NCI-H2171 (cell line): ENCODE results near the gene NECTIN3.

Experiments
- DNase-seq: peaks from one replicate; lab custom pipeline; 2025; lab: John Stamatoyannopoulos, UW

The NECTIN3 gene

DNA sequence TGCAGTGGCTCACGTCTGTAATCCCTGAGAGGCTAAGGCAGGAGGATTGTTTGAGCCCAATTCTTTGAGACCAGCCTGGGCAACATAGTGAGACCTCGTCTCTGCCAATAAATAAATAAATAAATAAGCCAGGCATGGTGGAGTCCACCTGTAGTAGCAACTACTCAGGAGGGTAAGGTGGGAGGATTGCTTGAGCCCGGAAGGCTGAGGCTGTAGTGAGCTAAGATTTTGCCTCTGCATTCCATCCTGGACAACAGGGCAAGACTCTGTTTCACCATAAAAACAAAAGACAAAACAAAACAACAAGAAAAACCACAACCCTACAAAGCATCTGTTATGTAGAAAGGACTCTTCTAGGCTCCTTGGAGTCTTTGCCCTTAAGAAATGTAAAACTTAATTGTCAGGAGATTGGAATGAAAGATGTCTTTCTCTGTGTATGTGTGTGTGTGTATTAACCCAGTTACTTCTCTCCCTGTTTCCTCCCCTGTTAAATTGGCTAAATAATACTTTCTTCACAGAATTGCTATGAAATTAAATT lies 9.5 kb downstream of the NECTIN3 start:
- DNase-seq, result no peak

DNA sequence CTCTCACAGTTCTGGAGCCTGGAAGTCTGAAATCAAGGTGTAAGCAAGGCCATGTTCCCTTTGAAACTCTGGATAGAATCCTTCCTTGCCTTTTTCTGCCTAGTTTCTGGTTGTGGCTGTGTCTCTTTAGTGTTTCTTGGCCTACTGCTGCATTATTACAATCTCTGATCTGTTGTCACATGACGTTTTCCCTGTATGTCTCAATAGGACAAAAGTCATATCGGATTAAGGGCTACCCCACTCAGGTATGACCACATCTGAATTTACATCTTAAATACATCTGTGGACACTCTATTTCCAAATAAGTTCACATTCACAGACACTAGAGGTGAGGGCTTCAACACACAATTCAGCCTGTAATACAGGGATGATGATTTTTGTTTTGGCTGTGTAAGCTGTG lies 13.3 kb downstream of the NECTIN3 start:
- no peak for DNase-seq

DNA sequence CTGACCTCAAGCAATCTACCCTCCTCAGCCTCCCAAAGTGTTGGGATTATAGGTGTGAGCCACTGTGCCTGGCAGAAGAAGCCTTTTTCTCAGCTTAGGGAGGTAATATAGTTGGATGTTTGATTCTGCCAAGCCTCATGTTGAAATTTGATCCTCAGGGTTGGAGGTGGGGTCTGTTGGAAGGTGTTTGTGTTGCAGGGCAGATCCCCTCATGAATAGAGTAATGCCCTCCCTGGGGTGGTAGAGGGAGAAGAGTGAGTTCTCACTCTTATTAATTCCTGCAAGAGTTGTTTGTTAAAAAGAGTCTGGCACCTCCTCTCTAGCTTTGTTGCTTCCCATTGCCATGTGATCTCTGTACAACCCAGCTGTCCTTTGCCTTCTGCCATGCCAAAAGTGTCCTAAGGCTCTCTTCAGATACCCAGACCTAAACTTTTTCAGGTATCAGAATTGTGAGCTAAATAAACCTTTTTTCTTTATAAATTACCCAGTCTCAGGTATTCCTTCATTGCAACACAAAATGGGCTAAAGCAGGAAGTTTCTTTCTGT lies 16.4 kb downstream of the NECTIN3 start:
- DNase-seq, result no peak

DNA sequence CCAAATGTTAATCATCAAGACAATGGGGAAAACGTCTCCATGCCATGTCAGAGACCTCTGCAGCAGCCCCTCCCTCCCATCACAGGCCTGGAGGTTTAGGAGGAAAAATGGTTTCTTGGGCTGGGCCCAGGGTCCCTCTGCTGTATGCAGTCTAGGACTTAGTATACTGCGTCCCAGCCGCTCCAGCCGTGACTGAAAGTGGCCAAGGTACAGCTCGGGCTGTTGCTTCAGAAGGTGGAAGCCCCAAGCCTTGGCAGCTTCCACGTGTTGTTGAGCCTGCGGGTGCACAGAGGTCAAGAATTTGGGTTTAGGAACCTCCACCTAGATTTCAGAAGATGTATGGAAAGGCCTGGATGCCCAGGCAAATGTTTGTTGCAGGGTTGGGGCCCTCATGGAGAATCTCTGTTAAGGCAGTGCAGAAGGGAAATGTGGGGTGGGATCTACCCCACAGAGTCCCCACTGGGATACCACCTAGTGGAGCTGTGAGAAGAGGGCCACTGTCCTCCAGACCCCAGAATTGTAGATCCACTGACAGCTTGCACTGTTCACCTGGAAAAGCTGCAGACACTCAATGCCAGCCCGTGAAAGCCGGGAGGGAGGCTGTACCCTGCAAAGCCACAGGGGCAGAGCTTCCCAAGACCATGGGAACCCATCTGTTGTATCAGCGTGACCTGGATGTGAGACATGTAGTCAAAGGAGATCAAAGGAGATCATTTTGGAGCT lies 25.0 kb downstream of the NECTIN3 start:
- no peak for DNase-seq

DNA sequence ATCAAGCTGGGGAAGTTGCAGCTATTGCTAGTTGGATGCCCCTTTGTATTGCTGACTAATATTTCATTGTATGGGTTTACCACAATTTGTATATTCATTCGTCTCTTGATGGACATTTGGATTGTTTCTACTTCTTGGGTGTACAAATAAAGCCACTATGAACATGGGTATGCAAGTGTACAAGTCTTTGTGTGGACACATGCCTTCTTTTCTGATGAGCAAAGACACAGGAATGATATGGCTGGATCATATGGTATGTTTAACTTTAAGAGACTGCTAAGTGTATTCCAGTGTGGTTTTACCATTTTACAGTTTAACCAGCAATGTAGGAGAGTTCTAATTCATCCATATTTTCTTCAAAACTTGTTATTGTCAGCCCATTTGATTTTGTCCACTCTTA lies 32.2 kb downstream of the NECTIN3 start:
- DNase-seq, result no peak

DNA sequence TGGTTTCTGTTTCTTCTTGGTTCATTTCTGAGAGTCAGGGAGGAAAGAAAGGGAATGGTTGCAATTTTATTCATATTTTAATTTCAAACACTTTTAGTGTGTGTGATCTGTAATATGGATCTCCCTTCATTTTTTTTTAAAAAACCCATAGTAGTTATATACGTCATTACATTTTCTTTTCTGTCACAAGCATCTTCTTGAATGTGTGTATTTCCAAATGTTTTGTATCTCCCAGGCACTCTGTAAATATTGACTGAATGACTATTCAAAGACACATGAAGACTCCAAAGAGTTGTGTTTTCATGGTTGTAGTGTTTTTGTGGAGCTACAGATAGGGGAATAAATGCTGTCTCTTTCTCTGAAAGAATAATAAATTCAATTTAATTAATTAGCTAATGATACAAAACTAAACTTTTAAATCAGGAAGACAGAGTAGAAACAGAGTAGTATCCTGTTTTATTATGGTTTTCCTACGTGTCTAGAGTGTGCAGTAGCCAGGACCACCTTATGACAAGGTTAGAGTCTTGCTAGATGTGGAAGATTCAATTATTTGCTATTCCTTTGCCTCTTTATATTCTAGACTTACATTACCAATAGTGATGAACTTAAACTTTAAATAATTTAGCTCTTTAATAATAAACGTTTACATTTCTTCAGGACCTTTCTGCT lies 35.5 kb downstream of the NECTIN3 start:
- no peak for DNase-seq

DNA sequence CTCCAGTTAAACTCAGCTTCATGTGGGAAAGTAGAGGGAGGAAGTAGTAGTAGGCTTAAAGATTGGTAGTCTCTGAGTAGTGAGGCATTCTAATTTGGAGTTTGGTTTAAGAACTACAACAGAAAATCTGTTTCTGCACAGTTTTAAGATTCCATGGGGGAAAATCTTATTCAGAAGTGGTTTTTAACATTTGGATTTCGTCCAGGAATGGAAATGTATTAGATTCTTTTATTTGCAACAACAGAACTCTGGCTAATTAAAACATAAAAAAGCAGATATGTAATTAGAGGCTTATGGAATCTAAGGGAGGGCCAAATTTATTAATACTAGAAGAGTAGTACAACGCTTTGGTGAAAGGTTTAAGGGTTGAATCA lies 36.0 kb downstream of the NECTIN3 start:
- DNase-seq, result no peak

DNA sequence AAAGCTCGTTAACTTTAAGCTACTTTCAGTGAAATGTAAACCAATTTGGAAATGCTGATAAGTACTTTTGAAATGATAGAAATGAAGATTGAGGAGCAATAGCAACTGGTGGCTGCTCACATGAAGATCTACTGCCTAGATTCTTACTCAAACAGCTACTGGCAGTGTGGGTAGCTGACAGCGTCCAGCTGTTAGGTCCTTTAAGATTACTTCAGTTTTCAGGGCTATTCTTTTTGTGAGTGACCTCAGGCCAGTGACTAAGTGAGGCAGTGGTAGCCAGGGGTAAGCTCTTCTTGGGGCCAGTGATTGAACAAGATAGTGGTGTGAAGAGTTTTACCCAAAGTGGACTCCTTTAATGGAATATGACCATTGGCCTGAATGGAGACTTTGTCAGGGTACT lies 41.3 kb downstream of the NECTIN3 start:
- no peak for DNase-seq

DNA sequence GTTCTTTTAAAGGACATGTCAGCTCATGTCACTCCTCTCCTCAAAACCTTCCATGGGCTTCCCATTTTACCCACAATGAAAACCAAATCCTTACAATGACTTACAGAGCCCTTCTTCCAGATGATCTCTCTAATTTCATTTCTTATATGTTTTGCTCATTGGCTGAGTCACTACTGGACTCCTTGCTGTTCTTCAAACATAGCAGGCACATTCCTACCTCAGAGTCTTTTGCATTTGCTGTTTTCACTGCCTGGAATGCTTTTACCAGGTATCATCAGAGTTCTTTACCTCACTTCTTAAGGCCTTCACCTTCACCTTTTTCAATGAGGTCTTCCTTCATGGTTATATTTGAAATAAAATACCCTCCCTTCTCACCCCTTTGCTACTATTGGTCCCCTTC lies 57.3 kb downstream of the NECTIN3 start:
- no peak for DNase-seq

DNA sequence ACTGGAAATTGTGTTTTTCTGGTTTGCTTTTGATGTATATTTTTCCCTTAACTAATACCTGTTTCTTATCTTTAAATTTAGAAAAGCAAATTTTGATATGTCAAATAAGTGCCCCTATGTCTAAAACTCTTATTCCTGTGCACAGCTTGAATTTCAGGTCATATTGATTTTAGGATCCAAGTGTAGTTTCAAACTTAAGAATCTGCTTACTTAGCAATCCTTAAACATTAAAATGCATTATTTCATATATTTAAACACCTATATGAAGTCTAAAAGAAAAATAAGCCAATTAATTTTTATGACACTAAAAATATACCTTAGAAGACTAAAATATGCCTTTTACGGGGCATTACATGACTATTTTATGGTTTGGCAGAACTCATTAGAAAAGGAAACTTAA lies 59.2 kb downstream of the NECTIN3 start:
- DNase-seq, result no peak

DNA sequence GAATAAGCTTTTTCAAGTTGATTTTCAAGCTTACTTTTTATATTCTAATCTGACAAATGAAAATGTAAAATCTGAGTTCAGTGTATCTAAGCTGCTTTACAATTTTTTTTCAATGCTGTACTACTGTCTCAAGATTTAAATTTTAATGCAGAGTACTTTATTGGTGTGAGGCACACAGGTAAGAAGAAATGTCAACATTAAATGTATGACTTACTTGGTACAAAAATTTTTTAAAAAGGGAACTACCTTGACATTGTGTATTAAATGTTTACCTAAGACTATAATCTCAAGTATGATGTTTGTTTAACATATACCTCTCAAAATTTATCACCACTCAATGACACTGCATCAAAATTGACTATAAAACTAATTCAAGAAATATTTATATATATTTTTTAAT lies 62.7 kb downstream of the NECTIN3 start:
- no peak for DNase-seq

DNA sequence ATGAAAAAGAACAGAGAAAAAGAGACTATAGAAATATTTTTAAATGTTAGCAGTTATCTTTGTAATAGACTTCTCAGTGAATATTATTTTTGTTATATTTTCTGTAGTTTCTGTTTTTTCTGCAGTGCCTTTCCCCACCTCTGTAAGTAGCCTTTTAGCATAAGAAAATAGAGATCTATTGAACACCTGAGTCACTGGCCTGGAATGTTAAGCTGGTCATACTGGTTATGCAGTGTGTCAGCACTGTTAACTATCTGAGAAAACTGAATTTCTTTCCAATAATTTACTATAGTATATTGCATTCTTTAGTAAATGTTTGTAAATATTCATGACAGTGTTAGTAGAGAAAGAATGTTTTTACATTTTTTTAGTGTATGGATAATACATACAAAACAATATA lies 79.8 kb downstream of the NECTIN3 start:
- DNase-seq, result no peak

DNA sequence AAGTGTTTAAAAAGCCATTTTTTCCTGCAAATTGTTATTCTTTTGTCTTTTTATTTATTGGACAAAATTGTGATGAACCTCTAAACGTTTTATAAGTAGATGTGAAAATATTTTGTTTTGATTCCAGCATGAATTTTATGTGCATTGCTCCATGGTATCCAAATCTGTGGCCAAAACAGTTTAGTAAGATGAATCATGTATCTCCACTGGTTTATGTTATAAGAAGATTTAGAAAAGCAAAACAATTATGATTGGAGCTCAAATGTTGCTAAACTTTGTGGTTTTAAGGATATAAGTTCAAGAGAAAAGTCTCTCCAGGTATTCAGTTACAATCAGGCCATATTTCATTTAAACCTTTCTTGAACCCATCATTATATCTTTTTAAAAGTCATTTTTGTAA lies 80.9 kb downstream of the NECTIN3 start:
- no peak for DNase-seq

DNA sequence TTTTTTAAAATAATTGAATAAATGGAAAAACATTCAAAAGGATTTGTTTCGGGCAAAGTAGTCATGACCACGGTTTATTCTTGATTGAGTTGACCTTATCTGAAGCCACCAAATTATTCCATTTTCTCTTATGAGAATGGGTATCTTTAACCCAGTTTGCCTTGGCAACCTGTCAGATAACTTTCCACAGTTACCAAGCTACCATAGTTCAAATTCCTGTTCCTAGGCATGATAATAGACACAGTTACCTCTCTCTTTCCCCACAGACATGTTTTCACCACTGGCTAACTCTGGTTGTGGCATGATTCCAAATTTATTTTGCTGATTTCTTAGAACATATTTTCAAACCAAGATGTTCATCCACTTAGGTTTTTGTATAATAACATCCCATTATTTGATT lies 84.9 kb downstream of the NECTIN3 start:
- DNase-seq, result no peak

DNA sequence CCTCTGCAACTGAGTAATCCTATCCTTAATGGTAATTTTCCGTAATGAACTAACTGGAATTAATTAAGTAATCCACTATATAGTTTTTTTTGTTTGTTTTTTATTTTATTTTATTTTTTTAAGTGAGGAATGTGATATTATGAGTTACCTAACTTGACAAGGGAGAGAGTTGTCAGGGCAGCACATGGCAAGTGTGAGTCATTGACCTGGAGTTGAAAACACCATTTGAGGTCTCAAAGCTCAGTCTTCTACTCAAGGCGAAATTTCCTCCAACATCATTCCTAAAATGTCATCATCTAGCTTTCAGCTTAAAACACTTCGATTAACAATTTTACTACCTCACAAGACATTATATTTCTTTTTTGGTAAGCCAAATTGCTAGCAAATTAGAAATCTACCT lies 87.8 kb downstream of the NECTIN3 start:
- no peak for DNase-seq

DNA sequence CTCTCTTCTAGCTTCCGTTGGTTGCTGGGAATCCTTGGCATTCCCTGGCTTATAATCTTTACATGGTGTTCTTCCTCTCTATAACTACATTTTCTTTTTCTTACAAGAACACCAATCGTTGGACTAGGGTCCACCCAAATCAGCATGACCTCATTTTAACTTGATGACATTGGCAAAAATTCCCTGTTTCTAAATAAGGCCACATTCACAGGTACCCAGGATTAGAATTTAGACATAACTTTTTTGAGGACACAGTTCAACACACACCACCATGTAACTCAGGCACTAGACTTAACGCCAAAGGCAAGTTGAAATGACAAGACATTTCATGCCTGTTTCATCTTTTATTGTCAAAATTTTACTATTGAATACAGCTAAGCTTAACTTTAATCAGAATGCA lies 93.0 kb downstream of the NECTIN3 start:
- DNase-seq, result no peak

DNA sequence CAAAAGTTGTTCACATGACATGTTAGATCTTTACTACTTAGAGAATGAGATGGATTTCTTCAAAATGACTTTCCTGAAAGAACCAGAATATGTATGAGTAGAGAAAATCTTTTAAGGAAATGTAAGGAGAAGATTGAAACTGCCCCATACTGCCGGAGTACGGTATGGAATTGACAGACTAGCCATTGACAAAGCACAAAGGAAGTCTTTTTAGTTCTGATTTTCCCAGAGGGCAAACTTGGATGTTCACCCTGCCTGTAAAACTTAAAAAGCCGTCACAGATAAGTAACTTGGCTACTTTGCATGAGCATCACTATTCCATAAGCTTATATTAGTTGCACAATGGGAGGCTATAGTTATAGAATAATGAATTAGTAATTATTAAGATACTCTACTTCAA lies 93.8 kb downstream of the NECTIN3 start:
- DNase-seq, result no peak

DNA sequence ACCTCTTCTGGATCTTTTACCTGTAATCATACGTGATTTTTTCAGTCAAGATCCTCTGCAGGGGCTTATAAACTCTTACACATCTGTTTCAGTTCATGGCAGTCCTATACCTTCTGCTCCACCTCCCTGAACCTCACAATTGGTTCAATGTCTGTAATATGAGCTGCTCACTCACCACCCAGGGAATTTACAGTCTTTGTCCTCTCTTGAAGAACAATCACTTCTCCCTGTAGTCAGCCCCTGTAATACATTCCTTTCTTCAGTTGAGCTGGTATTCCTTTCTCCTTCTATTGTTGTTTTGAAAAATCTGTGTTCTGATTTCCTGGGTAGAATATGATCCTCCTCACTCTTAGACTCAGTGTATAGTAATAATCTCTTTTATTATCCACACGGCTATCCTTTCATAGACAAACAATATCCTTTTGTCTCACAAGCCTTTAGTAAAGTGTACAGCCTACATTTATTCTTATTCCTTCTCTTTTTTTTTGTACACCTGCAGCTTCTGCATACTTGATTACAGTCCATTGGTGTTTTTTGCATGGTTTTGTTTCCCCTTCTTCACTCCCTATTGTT lies 101.8 kb downstream of the NECTIN3 start:
- DNase-seq, result no peak

DNA sequence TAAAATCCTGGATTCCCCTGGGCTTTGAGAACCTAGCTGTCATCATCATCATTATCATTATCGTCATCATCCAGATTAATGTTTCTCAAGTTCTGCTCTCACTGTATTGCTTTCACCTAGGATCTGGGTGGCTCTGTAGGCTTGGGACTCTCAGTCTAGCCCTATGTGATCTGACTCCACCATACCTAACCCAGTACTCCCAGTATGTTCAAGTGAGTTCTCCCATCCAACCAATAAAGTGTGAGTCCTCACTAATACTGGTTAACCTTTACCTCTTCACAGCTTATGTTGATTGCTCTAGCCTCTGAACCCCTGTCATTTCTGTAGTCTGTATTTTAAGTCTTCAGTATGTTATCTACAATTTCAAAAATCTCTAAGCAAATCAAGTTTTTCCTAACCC lies 102.3 kb downstream of the NECTIN3 start:
- no peak for DNase-seq

DNA sequence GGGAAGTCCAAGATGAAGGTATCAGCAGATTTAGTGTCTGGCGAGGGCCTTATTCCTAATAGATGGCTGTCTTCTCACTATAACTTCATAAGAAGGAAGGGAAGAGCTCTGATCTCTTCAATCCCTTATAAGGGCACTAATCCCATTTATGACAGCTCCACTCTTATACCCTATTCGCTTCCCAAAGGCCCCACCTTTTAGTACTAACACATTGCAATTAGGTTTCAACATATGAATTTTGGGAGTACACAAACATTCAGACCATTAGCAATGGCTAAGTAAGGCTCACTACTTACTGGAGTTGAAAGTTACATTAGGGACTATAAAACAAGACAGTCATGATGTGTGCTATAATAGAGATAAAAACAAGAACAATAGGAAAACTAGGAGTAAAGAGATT lies 118.9 kb downstream of the NECTIN3 start:
- no peak for DNase-seq

DNA sequence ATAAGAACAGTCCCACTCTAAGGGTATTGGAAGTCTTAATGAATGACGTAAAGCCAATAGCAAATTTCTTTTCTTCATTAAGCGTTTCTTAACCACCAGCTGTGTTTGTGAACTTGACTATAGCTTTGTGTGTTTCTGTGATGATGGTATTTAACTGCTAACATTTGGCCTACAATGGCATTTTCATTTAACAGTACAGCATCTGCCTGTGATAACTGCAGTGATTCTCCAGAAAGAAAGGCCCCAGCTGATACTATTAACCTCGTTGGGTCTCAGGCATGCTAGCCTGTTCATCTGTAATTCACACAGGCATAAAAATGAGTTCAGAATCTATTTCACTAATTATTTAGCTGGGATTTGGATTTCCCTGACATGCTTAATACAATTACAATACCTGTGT lies 121.9 kb downstream of the NECTIN3 start:
- DNase-seq, result no peak

DNA sequence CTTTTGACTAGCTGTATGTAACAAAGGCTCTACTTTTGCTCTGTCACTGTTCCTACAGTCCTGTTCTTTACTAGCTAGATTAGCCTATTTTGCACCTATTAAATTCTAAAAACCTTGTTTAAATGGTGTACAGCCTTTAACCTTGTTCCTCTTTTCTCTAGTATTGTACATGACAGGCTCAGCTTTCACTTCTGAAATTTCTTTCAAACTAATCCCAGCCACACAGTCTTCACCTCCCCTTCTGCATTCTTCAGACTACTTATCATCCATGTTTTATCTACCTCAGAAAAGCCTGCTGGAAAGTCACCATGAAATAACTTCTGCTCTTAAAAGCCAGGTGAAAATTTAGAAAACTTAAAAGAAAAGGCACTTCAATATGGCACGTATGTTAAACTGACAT lies 122.4 kb downstream of the NECTIN3 start:
- no peak for DNase-seq

DNA sequence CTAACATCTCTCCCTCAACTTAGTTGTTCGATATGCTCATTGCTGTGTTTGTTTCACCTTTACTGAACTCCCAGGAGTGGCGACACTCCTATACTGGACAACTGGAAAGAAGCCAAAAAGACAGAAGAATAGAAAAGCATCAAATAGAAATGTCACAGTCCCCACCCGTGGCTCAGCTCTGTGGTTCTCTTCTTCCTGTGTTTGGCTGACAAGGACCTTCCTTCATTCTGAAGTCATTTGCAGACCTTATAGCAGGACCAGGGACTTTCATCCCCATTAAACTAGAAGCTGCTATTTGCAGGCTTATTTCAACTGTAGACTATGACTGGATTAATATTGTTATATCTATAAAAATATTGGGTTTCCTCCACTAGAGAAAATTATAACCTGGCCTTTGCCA lies 125.9 kb downstream of the NECTIN3 start:
- no peak for DNase-seq
